Thyroid gland (tissue), 4 donors: ENCODE measurements around the gene GAS7. TPM values are rescaled to one million over a fixed set of nuclear protein-coding genes. Genes with fewer than 3 reads are reported as not detected.

Experiments used
- DNase-seq, 2 donors: peaks; one replicate each; pipeline ENCODE4 v3.0.0-alpha.2; 2019
- H3K27ac ChIP-seq, 3 donors: fragments of 200-600 bp; sonication (generic); 1 replicate in 2 of 3; 2 replicates in 1 of 3; pipeline ENCODE4 v1.5.1; 2016 to 2019; ENCODE audit warnings: mild to moderate bottlenecking in 1 of 3, moderate library complexity in 1 of 3
- H3K27me3 ChIP-seq: fragments of 200-600 bp; sonication (generic); one replicate; pipeline ENCODE4 v1.5.1; 2019
- H3K36me3 ChIP-seq, 2 donors: fragments of 200-600 bp; sonication (generic); one replicate each; pipeline ENCODE4 v1.5.1; 2016 to 2019
- H3K4me1 ChIP-seq, 2 donors: fragments of 200-600 bp; sonication (generic); one replicate each; pipeline ENCODE4 v1.5.1; 2017 to 2019
- H3K4me3 ChIP-seq, 3 donors: fragments of 200-600 bp; sonication (generic); replicated peaks in 1 of 3; 1 replicate in 2 of 3; 2 replicates in 1 of 3; pipeline ENCODE4 v1.5.1; 2016; ENCODE audit warnings: mild to moderate bottlenecking in 1 of 3
- H3K9me3 ChIP-seq: fragments of 200-600 bp; sonication (generic); one replicate; pipeline ENCODE4 v1.5.1; 2017
- POLR2A ChIP-seq, 2 donors: fragments of 450-650 bp; IDR thresholded peaks; one replicate each; pipeline ENCODE4 v1.6.1; 2017; ENCODE audit warnings: antibody characterized with exemption in 2 of 2, mild to moderate bottlenecking in 2 of 2, moderate library complexity in 1 of 2
- WGBS, 2 donors: methylation state at CpG; one replicate each; pipeline ENCODE4 v1.1.5; 2017; 5-methylcytosine and 5-hydroxymethylcytosine counted together
- intact Hi-C: fragments of 100-400 bp; cut with DNase I; formaldehyde crosslinking; loops from one replicate; pipeline ENCODE4 v1.15.1; 2023
- total RNA-seq, 4 donors: library from RNA; depleted of rRNA; stranded (reverse); fragments of >200 nt; gene quantifications; one replicate each; pipeline ENCODE4 v1.2.3, GENCODE V29; 2016
- TF ChIP-seq, protein P1 (sequence below), 6 experiments: fragments of 200-600 bp in 3 of 6; fragments of 450-650 bp in 3 of 6; sonication (generic) in 3 of 6; IDR thresholded peaks; one replicate each; pipeline ENCODE4 v1.5.1; 2016 to 2019; ENCODE audit warnings: antibody characterized with exemption in 6 of 6, mild to moderate bottlenecking in 2 of 6, inconsistent platforms in 1 of 6, moderate library complexity in 1 of 6

The GAS7 gene
- total RNA-seq, 4 donors from 2014 or later, result 7.5 to 30.3 (median 24.1) TPM

DNA sequence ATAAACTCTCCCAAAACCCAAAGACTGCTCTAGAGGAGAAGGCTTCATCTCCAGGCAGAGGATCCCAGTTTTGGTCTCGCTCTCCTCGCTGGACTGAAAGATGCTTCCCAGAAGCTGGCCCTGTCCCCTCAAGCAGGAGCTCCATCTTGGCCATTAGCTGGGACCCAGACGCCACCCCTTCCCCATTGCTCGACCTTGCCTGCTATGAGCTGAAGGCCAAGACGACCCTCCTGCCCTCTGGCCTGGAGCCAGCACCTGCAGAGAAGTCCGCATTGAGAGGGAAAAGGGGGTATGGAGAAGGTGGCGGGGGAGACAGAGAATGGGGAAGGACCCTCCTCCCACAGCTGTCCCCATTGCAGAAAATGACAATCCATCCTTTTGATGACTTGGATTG lies 289.8 kb downstream of the GAS7 start:
- Histone ChIP-seq H3K4me1 (no peaks in the 10 kb centered on the region), H3K36me3 (no peaks in the 10 kb centered on the region), H3K9me3 (no peaks in the 10 kb centered on the region), H3K4me3 (no peak overlapping the region), H3K27me3 (no peaks in the 10 kb centered on the region), H3K27ac (no peak overlapping the region)
- 58 to 67% methylated on average over 4 to 7 of the region's 7 CpGs for WGBS, 2 donors
- no peak for TF ChIP-seq POLR2A (IDR thresholded peaks at IDR 0.05)
- TF ChIP-seq, protein P1, sequence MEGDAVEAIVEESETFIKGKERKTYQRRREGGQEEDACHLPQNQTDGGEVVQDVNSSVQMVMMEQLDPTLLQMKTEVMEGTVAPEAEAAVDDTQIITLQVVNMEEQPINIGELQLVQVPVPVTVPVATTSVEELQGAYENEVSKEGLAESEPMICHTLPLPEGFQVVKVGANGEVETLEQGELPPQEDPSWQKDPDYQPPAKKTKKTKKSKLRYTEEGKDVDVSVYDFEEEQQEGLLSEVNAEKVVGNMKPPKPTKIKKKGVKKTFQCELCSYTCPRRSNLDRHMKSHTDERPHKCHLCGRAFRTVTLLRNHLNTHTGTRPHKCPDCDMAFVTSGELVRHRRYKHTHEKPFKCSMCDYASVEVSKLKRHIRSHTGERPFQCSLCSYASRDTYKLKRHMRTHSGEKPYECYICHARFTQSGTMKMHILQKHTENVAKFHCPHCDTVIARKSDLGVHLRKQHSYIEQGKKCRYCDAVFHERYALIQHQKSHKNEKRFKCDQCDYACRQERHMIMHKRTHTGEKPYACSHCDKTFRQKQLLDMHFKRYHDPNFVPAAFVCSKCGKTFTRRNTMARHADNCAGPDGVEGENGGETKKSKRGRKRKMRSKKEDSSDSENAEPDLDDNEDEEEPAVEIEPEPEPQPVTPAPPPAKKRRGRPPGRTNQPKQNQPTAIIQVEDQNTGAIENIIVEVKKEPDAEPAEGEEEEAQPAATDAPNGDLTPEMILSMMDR (IDR thresholded peaks at IDR 0.05), result no peak
- DNase-seq, result no peak
- intact Hi-C loops, result no loop called here

DNA sequence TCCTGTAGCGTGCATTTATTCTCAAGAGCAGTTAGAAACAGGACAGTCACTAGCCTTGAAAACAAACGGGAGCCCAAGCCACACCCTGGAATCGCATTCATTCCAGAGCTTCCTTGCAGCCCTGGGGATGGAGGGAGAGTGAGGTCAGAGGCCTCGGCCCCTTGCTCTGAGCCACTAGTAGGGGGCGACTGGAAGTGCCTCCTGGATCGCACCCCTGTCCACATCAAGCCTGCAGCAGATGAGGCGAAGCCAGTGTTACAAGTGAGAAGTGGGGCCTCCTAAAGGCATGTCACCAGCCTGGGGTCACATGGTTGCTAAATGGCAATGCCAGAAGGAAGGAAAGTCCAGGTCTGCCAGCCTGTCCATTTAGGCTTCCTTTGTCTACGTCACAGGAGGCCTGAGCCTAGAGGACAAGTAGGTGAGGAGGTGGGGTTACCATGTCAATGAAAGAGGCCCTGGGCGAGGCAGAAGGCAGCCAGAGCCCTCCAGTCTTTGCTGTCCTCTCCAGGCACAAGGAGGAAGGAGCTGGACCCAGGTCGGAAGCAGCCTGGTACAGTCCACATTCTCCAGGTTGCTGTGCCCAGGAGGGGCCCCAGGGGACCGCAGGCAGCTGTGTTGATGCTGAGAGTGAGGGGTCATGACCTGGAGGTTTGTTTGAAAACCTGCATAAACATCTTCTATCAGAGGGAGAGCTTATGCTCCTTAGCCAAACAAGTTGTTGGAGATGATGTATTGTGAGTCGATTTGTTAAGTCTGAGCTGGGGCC lies 290.3 kb downstream of the GAS7 start:
- Histone ChIP-seq H3K36me3 (no peaks in the 10 kb centered on the region), H3K27me3 (no peaks in the 10 kb centered on the region), H3K9me3 (no peaks in the 10 kb centered on the region), H3K27ac (no peak overlapping the region), H3K4me1 (no peaks in the 10 kb centered on the region), H3K4me3 (no peak overlapping the region)
- TF ChIP-seq POLR2A (IDR thresholded peaks at IDR 0.05), result no peak
- TF ChIP-seq, protein P1 (IDR thresholded peaks at IDR 0.05), result no peak
- DNase-seq, result no peak
- intact Hi-C loops, result no loop called here
- WGBS, 2 donors, result 48 to 49% methylated on average over 12 of the region's 12 CpGs

DNA sequence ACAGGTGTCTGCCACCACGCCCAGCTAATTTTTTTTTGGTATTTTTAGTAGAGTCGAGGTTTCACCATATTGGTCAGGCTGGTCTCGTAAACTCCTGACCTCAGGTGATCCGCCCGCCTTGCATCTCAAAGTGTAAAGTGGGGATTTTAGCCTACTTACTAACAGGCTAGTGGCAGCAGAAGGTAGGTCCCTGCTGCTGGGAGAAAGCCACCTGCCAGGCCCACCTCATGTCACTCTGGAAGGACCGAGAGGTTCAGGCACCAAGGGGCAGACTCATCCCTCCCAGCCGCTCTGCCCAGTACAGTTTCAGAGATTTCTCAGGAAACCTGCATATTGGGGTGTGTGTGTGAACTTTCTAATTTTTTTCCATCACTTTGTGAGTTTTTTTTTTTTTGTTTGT lies 291.3 kb downstream of the GAS7 start:
- intact Hi-C loops, result no loop called here
- no peaks in the 10 kb centered on the region for H3K27me3 ChIP-seq
- TF ChIP-seq, protein P1 (IDR thresholded peaks at IDR 0.05), result no peak
- no peak for TF ChIP-seq POLR2A (IDR thresholded peaks at IDR 0.05)
- H3K36me3 ChIP-seq, result no peaks in the 10 kb centered on the region
- H3K4me1 ChIP-seq, result no peaks in the 10 kb centered on the region
- no peak overlapping the region for H3K4me3 ChIP-seq
- no peak overlapping the region for H3K27ac ChIP-seq
- WGBS, 2 donors, result 89 to 91% methylated on average over 7 of the region's 7 CpGs
- no peak for DNase-seq
- H3K9me3 ChIP-seq, result no peaks in the 10 kb centered on the region

DNA sequence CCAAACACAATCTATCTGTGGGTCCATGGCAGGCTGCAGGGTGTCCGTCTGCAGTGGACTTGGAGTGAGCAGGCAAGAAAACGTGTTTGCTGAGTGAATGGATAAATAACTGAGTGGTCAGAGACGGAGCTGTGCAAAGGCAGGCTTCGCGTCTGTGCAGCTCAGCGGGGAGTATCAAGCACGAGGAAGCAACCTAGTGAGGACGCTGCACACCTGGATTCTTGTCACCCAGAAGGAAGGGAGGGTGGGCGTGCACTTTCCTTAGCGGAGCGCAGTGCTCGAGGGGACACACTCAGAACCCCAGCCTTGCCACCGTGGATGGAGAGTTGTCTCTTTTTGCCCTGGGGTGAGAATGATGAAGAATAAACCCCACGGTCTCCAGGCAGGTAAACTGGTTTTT lies 291.8 kb downstream of the GAS7 start:
- DNase-seq, result no peak
- intact Hi-C loops, result no loop called here
- H3K27ac ChIP-seq, result no peak overlapping the region
- H3K36me3 ChIP-seq, result no peaks in the 10 kb centered on the region
- no peaks in the 10 kb centered on the region for H3K27me3 ChIP-seq
- no peaks in the 10 kb centered on the region for H3K9me3 ChIP-seq
- TF ChIP-seq, protein P1 (IDR thresholded peaks at IDR 0.05), result no peak
- no peak for TF ChIP-seq POLR2A (IDR thresholded peaks at IDR 0.05)
- WGBS, 2 donors, result 67 to 68% methylated on average over 14 of the region's 14 CpGs
- H3K4me1 ChIP-seq, result no peaks in the 10 kb centered on the region
- no peak overlapping the region for H3K4me3 ChIP-seq

DNA sequence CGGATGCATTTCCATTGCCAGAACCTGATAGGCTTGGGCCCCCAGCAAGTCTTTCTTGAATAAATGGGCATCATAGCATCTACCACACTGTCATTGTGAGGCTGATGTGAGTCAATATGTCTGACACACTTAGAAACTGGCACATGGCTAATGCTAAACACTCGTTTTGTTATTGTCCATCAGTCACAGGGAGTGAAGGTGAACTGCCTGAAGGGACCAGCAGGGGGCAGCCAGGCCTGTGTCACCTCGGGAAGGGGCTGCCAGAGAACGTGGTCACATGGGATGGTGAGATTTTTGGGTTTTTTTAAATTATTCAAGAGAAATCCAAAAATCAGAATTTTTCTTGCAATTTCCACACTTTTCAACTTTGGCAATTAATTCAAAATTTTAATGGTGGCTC lies 292.5 kb downstream of the GAS7 start:
- Histone ChIP-seq H3K27me3 (no peaks in the 10 kb centered on the region), H3K27ac (no peak overlapping the region), H3K36me3 (no peaks in the 10 kb centered on the region), H3K9me3 (no peaks in the 10 kb centered on the region), H3K4me1 (no peaks in the 10 kb centered on the region), H3K4me3 (no peak overlapping the region)
- intact Hi-C loops, result no loop called here
- peak in 1 of 2 donors; percentile 3 for DNase-seq
- WGBS, 2 donors, result 16% methylated on average over 4 of the region's 4 CpGs
- no peak for TF ChIP-seq POLR2A (IDR thresholded peaks at IDR 0.05)
- TF ChIP-seq, protein P1 (IDR thresholded peaks at IDR 0.05), result peak in 1 of 6 experiments; percentile 21
